Spinal cord (tissue), 10 donors: ENCODE data around the gene UVSSA. TPM values are rescaled to one million over a fixed set of nuclear protein-coding genes. Genes with fewer than 3 reads are reported as not detected.

Experiments
- DNase-seq, 6 donors: peaks; one replicate each; pipeline versions ENCODE4 v3.0.0 to v3.0.0-alpha.2; 2013 to 2015; ENCODE audit warnings: low spot score in 6 of 6, low read depth in 4 of 6
- H3K27ac ChIP-seq: one replicate; pipeline ENCODE4 v1.5.1; 2013; ENCODE audit warnings: low read depth, low read length, control low read depth
- H3K27me3 ChIP-seq: one replicate; pipeline ENCODE4 v1.6.1; 2013; ENCODE audit warnings: low read length; ENCODE audit not compliant: control insufficient read depth, insufficient read depth
- H3K36me3 ChIP-seq: one replicate; pipeline ENCODE4 v1.6.1; 2013; ENCODE audit warnings: low read length; ENCODE audit not compliant: control insufficient read depth, insufficient read depth
- H3K4me1 ChIP-seq: one replicate; pipeline ENCODE4 v1.6.1; 2013; ENCODE audit warnings: low read length; ENCODE audit not compliant: control insufficient read depth, insufficient read depth
- H3K4me3 ChIP-seq: one replicate; pipeline ENCODE4 v1.5.1; 2013; ENCODE audit warnings: low read depth, low read length, control low read depth
- H3K9me3 ChIP-seq: one replicate; pipeline ENCODE4 v1.6.1; 2013; ENCODE audit warnings: low read length; ENCODE audit not compliant: control insufficient read depth, insufficient read depth
- WGBS: methylation state at CpG from one replicate; pipeline ENCODE4 v1.1.5; 2013; ENCODE audit warnings: missing lambda C conversion rate; ENCODE audit not compliant: insufficient coverage; 5-methylcytosine and 5-hydroxymethylcytosine counted together
- polyA plus RNA-seq, 2 donors: library from polyadenylated mRNA; unstranded; fragments of 120-200 nt; gene quantifications; one replicate each; pipeline ENCODE4 v1.2.1, GENCODE V29; 2013; ENCODE audit not compliant: insufficient read length in 2 of 2
- total RNA-seq, 2 donors: library from RNA; depleted of rRNA in 1 of 2; stranded (reverse); fragments of 120-200 nt in 1 of 2; fragments of >200 nt in 1 of 2; gene quantifications; one replicate each; pipeline versions ENCODE4 v1.2.3 to v1.2.4, GENCODE V29; 2013 to 2014
- donor health status: healthy.

Gene UVSSA
- total and polyA plus RNA-seq, 4 donors = 7.5 to 27.7 (median 17.1) TPM

DNA sequence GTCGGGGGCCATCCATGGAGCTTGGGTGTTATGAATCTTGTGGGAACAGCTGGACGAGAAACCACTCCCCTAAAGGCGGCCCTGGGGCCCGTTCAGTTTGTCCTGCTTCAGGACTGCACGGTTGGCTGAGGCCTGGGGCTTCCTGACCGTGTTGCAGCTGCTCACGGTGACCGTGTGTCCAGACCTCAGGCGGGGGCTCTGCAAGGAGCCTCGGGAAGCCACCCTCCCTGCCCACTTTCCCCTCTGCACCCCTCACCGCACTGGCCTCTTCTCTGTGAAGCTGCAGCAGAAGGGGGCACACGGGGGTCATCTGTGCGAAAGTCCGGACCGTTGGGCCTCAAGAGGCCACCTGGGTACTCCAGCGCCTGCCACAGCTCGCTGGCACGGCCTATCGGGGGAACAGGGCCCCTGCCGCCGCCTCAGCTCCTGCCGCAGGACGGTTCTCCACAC, 29.4 kb downstream of the UVSSA start:
- WGBS = 90% methylated on average over 21 of the region's 23 CpGs

GRCh38 chr4:1376841-1377605, 30.0 kb downstream of the UVSSA start:
- Histone ChIP-seq H3K4me1 (peaks cover 4% of the 10 kb centered on the region), H3K27ac (no peak overlapping the region), H3K27me3 (no peaks in the 10 kb centered on the region), H3K4me3 (no peak overlapping the region), H3K9me3 (no peaks in the 10 kb centered on the region), H3K36me3 (peaks cover 88% of the 10 kb centered on the region)
- 85% methylated on average over 32 of the region's 32 CpGs for WGBS
- no peak for DNase-seq

More for the DNA sequence above, 29.4 kb downstream of the UVSSA start:
- DNase-seq = no peak
- Histone ChIP-seq H3K36me3 (peaks cover 82% of the 10 kb centered on the region), H3K4me1 (no peaks in the 10 kb centered on the region), H3K27me3 (no peaks in the 10 kb centered on the region), H3K9me3 (no peaks in the 10 kb centered on the region), H3K4me3 (no peak overlapping the region), H3K27ac (no peak overlapping the region)

DNA sequence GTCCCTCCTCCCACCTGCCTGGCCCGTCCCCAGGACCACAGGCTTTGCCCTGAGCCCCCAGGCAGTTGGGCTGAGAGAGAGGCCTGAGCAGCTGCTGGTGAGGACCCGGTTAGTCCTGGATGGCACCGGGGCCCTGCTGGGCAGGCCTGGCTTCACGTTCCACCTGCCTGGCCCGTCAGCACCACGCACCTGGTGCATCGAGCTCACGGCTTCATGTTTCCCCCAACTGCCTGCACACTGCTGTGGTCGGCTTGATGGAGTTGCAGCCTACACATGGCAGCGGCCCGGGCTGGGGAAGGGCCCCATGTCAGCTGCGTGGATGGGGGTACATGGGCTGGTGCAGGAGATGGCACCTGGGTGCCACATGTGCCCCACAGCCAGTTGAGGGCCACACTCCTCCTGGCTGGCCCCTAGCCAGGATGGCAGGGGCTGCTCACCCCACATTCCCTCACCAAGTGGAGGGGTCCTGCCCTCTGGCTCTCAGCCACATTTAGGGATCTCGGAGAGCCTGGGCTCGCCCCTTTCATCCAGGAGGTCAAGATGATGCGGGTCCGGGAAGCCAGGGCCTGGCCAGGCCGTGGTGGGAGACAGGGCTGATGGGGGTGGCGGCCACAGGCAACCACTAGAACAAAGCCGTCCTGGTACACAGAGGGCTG, 30.7 kb downstream of the UVSSA start:
- WGBS = 90% methylated on average over 19 of the region's 19 CpGs
- DNase-seq = no peak

GRCh38 chr4:1378559-1379231, 31.7 kb downstream of the UVSSA start:
- H3K27me3 ChIP-seq = no peaks in the 10 kb centered on the region
- WGBS = 92% methylated on average over 29 of the region's 30 CpGs
- no peak overlapping the region for H3K27ac ChIP-seq
- H3K4me3 ChIP-seq = no peak overlapping the region
- H3K36me3 ChIP-seq = peaks cover 97% of the 10 kb centered on the region
- peaks cover 8% of the 10 kb centered on the region for H3K4me1 ChIP-seq
- H3K9me3 ChIP-seq = no peaks in the 10 kb centered on the region
- DNase-seq = no peak

More for the DNA sequence above, 30.7 kb downstream of the UVSSA start:
- no peak overlapping the region for H3K4me3 ChIP-seq
- H3K9me3 ChIP-seq = no peaks in the 10 kb centered on the region
- no peak overlapping the region for H3K27ac ChIP-seq
- no peaks in the 10 kb centered on the region for H3K27me3 ChIP-seq
- peaks cover 8% of the 10 kb centered on the region for H3K4me1 ChIP-seq
- peaks cover 92% of the 10 kb centered on the region for H3K36me3 ChIP-seq

DNA sequence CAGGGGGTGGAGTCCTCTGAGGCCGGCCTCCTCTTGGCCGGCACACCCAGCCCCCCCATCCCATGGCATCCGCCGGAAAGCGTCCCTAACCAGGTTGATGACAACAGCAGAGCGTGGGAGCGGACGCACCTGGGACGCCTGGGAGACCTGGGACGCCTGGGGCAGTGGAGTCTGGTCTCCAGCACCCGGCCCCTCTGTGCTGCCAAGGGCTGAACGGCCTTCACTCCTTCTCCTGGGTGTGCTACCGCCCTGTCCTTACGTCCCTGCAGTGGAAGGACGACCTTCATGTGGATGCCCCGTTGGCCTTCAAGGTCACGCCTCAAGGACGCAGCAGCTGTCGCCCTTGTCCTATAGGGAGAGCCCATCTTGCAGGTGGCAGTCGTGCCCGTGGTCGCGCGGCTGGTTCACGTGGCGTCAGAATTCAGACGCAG, 32.4 kb downstream of the UVSSA start:
- 95% methylated on average over 25 of the region's 27 CpGs for WGBS
- H3K4me3 ChIP-seq = no peak overlapping the region
- H3K36me3 ChIP-seq = peaks cover 97% of the 10 kb centered on the region
- H3K27me3 ChIP-seq = no peaks in the 10 kb centered on the region
- no peak for DNase-seq
- no peak overlapping the region for H3K27ac ChIP-seq
- H3K4me1 ChIP-seq = peaks cover 8% of the 10 kb centered on the region
- no peaks in the 10 kb centered on the region for H3K9me3 ChIP-seq

GRCh38 chr4:1379801-1380331, 32.9 kb downstream of the UVSSA start:
- no peak for DNase-seq

DNA sequence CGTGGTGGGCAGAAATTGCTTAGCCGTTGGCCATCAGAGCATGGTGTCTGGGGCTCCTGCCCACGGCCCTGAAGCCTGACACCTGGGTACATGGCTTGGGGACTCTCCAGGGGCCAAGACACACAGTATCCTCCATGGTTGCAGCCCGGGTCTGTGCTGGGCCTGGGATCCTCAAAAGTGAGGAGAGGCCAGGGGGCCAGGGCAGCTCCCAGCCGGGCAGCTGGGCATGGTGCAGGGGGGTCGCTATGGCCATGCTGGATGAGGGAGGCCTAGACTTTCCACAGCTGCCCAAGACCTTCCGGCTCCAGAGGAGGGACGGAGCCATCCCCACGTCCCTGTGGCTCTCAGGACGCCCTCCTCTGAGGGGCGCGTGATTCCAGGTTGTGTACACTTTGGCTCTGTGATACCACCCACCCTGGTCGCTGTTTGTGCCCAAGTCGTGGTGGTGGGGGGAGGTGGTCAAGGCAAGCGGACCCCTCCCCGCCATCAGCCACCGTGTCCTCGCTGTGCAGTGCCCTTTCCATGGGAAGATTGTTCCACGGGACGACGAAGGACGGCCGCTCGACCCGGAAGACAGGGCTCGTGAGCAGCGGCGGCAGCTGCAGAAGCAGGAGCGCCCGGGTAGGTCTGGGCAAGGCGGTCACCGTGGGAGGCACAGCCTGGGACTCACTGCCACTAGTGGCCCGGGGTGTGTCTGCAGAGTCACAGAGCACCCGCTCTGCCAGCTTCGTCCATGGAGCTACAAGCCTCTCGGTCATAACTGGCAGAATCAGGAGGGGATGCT, 33.6 kb downstream of the UVSSA start:
- DNase-seq = no peak
- Histone ChIP-seq H3K4me3 (no peak overlapping the region), H3K27ac (no peak overlapping the region), H3K27me3 (no peaks in the 10 kb centered on the region), H3K36me3 (peaks cover 97% of the 10 kb centered on the region), H3K9me3 (no peaks in the 10 kb centered on the region), H3K4me1 (peaks cover 8% of the 10 kb centered on the region)
- WGBS = 95% methylated on average over 35 of the region's 36 CpGs

More at GRCh38 chr4:1379801-1380331, 32.9 kb downstream of the UVSSA start:
- no peaks in the 10 kb centered on the region for H3K9me3 ChIP-seq
- H3K4me1 ChIP-seq = peaks cover 8% of the 10 kb centered on the region
- H3K36me3 ChIP-seq = peaks cover 97% of the 10 kb centered on the region
- no peaks in the 10 kb centered on the region for H3K27me3 ChIP-seq
- H3K27ac ChIP-seq = no peak overlapping the region
- no peak overlapping the region for H3K4me3 ChIP-seq
- WGBS = 97% methylated on average over 31 of the region's 31 CpGs

DNA sequence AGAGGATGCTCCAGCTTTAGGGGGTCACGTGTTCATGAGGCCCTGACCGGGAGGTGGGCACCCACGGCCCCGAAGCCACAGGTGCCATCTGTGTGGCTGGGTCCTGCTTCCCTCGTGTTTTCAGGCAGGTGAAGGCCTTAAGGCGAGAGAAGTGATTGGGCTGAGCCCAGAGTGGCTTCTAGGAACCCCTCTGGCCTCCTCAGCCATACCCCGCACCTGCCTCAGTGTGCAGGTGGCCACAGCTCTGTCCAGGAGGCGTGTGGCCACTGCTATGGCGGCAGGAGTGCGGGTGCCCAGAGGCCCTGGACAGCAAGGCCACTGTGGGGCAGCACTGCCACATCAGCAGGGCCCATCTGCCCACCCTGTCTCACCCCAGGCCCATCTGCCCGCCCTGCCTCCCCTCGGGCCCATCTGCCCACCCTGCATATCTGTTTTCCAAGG, 34.2 kb downstream of the UVSSA start:
- H3K27me3 ChIP-seq = no peaks in the 10 kb centered on the region

More for the DNA sequence above, 34.2 kb downstream of the UVSSA start:
- no peak overlapping the region for H3K4me3 ChIP-seq
- H3K36me3 ChIP-seq = peaks cover 97% of the 10 kb centered on the region
- H3K9me3 ChIP-seq = no peaks in the 10 kb centered on the region
- peaks cover 8% of the 10 kb centered on the region for H3K4me1 ChIP-seq
- DNase-seq = no peak
- 98% methylated on average over 11 of the region's 12 CpGs for WGBS
- no peak overlapping the region for H3K27ac ChIP-seq
